EH (cell line): ENCODE data around the gene CDCP2.

ENCODE experiments used
- DNase-seq: peaks from one replicate; pipeline ENCODE4 v3.0.0-alpha.2; 2015; ENCODE audit warnings: low read depth

CDCP2 gene

GRCh38 chr1:54136963-54137533 lies 15.8 kb downstream of the CDCP2 start:
- DNase-seq = no peak

GRCh38 chr1:54136269-54136896 lies 16.4 kb downstream of the CDCP2 start:
- DNase-seq = no peak

- peak; percentile 71 for DNase-seq
Observed at GRCh38 chr1:54135436-54136120, 17.2 kb downstream of the CDCP2 start.

GRCh38 chr1:54134295-54134694 lies 18.5 kb downstream of the CDCP2 start:
- DNase-seq = no peak

- DNase-seq = peak; percentile 44
Observed at GRCh38 chr1:54132495-54132894, 20.3 kb downstream of the CDCP2 start.

DNA sequence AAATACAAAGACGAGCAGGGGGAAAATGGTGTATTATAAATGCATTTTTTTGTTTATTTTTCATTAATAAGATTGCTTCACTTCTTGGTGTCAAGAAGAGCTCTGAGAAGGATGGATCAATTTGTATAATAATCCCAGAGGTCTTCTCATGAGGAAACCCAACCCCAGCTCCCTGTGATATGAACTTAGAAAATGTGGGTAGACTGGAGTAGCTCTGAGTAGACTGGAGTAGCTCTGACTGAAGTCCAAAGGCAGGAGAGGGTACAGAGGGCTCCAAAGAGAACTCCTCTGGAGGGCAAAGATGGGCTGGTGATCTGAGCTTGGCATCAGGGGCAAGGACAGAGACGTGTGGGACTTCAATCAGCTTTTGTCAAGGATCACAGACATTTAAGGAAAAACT lies 21.4 kb downstream of the CDCP2 start:
- no peak for DNase-seq

DNA sequence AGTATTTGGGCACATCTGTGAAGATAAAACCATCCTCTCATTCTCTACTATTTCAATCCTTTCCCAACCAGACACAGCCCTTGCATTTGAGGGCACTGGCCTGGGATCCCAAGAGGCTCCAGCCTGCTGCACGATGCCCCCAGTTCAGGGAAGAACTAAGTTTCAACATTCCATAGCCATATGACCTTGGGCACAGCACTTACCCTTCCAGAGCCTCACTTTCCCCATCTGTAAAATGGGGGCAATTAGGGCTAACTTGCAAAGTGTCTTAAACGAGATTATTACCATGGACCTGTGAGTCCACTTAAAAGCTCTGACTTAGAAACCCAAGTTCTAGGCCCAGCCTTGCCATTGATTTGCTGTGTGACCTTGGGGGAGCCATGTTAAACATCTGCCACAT lies 22.9 kb downstream of the CDCP2 start:
- no peak for DNase-seq

GRCh38 chr1:54127594-54128300 lies 25.1 kb downstream of the CDCP2 start:
- no peak for DNase-seq

GRCh38 chr1:54126271-54126815 lies 26.5 kb downstream of the CDCP2 start:
- no peak for DNase-seq

GRCh38 chr1:54125386-54126070 lies 27.3 kb downstream of the CDCP2 start:
- DNase-seq = peak; percentile 40

GRCh38 chr1:54124906-54125305 lies 27.9 kb downstream of the CDCP2 start:
- DNase-seq = no peak

DNA sequence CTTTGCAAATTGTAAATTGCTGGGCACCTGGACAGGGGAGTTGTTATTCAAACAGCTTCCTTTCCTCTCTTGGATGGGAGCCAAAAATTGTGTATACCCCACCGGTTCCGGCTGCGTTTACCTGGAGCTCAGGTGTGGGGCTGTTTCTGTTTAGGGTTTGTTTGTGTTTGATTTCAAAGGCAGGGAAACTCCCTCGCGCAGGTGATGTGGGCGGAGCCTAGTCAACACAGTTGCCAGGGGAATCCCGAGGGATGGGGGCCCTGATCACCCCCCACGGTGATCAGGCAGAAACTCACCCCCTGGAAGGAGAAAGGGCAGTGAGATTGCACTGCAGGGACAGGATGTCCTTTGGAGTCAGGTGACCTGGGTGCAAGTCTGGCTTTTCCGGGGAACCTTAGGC lies 28.3 kb downstream of the CDCP2 start:
- DNase-seq = no peak

GRCh38 chr1:54122992-54123391 lies 29.8 kb downstream of the CDCP2 start:
- no peak for DNase-seq

DNA sequence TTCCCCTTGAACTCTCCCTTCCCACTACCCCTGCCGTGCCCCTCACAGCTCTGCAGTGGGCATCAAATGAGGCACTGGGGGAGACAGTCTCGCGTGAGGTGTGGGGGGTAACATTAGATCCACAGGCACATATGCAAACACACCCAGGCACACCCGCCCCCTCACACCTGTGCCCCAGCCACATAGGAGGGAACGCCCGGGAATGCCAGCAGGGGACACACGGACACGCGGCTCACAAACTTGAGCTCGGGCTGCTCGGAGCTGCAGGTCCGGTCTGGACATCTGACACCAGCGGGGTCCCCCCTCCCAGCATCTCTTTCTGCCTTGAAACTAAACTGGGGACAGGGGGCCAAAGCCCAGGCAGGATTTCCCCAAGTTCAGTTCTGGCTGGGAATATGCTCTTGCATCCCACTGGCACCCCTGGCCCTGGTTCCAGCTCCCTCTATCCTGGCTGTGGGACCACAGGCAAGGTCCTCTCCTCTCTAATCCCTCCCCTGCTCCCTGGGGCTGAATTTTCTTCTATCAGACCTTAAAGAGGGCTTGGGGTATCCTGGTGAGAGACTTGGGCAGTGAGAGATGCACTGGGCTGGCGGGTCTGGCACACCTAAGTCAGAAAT lies 30.6 kb downstream of the CDCP2 start:
- DNase-seq = no peak

DNA sequence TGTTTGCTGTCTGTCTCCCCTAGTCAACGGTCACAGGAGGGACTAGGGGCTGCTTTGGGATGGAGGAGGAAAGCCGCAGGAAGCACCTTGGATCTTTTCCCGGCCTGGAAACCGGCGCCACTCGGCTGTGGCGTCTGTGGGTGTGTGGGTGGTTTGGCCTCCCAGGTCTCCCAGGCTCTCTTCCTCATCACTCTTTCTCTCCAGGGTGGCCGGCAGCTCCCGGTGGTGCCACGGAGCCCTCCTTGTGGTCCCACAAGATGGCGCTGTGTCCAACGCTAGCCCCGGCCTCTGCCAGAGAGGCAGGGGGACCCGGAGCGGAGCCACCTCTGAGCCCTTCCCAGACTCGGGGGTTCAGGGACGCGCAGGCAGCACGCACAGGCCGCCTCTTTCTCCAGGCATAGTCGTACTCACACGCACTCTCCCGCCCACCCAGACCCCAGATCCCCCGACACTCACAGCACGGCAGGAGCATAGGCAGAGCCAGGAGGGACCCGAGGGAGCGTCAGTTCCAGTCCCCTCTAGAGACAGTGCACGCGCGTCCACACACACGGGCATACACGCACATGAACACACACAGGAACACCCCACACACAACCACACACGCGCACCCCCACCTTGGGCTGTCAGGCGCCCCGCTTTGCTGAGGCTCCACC lies 31.2 kb downstream of the CDCP2 start:
- peak; percentile 83 for DNase-seq

- DNase-seq = no peak
Observed at GRCh38 chr1:54120698-54121481, 31.9 kb downstream of the CDCP2 start.

GRCh38 chr1:54120018-54120697 lies 32.6 kb downstream of the CDCP2 start:
- DNase-seq = no peak

DNA sequence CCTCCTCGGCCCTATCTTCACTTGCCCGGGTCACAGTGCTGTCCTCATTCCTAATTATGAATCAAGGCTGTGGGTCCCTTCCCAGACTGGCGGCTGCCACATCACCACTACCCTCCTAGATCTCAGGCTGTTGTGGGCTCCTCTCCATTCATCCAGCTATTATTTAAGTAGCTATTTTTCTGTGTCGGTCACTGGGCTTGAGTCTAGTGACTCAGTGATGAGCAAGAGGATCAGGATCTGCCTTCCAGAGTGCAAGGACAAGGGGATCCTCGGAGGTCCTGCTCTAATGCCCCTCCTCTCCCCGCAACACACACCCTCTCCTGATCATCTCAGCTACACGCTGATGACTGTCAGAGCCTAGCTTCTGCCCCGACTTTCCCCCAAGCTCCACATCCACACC lies 34.1 kb downstream of the CDCP2 start:
- DNase-seq = peak; percentile 95

DNA sequence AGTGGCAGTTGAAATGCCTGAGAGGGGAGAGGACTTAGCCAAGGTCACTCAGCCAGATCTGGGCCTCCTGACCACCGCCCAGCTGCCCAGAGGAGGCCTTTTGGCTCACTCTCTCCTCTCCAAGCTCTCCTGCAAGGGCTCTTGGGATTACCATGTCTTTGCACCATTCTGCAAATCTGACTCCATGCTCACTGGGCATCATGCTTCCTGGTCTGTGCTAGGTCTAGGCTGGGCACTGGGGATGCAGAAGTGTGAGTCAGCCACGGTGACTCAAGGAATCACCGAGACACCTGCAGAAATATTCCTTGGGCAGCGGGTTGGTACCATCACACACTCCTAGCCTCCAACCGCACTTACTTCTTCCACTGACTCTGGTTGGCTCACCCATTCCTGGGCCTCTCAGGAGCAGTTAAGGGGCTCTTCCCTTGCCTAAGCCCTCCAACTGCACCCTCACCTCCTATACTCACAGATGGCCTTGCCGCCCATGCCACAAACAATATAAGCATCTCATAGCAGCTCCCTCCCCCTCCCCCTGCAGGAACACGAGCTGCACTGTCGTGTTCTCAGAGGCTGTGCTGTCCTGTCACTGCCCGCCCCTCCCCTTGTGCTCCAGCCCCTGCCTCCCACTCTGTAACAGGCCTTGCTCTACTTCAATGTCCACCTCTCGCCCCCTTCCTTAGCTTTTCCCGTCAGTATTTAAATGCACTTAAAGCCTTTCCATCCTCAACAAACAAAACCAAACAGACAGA lies 34.8 kb downstream of the CDCP2 start:
- DNase-seq = peak; percentile 35
